ENCODE measurements around the gene DOK6. TPM values are rescaled to one million over a fixed set of nuclear protein-coding genes. Genes with fewer than 3 reads are reported as not detected.

Gene DOK6
- total and polyA plus RNA-seq, 2 of the 13 experiments (the other 11 are each of a cell fraction or from before 2014, with no cell fraction given): 17.0 to 17.2 TPM

DNA sequence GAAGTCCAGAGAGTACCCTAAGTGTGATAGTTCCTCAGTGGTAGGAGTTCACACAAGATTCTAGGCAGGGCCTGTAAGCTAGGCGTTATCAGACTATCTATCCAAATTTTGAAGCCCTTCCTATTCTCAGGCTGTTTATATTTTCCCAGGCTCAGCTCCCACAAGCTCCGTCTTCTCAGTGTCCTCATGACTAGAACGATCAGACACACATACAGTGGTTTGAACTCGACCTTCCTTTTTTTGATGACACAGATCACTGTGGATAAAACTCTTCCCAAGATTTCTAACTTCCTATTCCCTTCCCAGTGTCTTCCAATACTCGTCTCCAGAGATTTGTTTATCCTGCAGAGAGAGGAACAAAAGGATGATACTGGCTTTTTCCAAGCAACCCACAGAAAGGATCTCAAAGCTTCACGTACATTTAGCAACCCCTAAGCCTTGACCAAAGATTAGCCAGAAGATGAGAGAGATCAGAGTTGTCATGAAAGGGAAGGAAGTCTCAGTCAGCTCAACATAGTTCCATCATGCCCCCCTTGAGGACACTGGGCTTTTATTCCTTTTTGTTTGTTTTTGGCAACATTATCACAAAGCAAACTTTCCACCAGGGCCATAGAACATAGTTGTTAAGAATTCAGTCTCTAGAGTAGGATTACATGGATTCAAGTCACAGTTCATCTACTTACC, 42.3 kb upstream of the DOK6 start (continued):
- TF ChIP-seq, protein P1, sequence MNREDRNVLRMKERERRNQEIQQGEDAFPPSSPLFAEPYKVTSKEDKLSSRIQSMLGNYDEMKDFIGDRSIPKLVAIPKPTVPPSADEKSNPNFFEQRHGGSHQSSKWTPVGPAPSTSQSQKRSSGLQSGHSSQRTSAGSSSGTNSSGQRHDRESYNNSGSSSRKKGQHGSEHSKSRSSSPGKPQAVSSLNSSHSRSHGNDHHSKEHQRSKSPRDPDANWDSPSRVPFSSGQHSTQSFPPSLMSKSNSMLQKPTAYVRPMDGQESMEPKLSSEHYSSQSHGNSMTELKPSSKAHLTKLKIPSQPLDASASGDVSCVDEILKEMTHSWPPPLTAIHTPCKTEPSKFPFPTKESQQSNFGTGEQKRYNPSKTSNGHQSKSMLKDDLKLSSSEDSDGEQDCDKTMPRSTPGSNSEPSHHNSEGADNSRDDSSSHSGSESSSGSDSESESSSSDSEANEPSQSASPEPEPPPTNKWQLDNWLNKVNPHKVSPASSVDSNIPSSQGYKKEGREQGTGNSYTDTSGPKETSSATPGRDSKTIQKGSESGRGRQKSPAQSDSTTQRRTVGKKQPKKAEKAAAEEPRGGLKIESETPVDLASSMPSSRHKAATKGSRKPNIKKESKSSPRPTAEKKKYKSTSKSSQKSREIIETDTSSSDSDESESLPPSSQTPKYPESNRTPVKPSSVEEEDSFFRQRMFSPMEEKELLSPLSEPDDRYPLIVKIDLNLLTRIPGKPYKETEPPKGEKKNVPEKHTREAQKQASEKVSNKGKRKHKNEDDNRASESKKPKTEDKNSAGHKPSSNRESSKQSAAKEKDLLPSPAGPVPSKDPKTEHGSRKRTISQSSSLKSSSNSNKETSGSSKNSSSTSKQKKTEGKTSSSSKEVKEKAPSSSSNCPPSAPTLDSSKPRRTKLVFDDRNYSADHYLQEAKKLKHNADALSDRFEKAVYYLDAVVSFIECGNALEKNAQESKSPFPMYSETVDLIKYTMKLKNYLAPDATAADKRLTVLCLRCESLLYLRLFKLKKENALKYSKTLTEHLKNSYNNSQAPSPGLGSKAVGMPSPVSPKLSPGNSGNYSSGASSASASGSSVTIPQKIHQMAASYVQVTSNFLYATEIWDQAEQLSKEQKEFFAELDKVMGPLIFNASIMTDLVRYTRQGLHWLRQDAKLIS (CRISPR knock-in tag; IDR thresholded peaks at IDR 0.05): no peak; the same call in 1 of the 2 replicates
- TF ChIP-seq MATR3 (CRISPR knock-in tag; IDR thresholded peaks at IDR 0.05) (no peak), JUND (CRISPR knock-in tag; IDR thresholded peaks at IDR 0.05) (0 out of 2 replicates have a peak, but pooled peaks have one; percentile 42), GATAD2A (CRISPR knock-in tag; IDR thresholded peaks at IDR 0.05) (peak; percentile 98), MAZ (IDR thresholded peaks at IDR 0.05; ENCODE audit: borderline replicate concordance, low read depth, low read length) (no peak), MAZ (CRISPR knock-in tag; IDR thresholded peaks at IDR 0.05; ENCODE audit: low read depth) (no peak), PHB2 (IDR thresholded peaks at IDR 0.05; ENCODE audit: partially characterized antibody) (no peak), GTF2F1 (IDR thresholded peaks at IDR 0.05; ENCODE audit: low read length) (no peak), RBAK (CRISPR knock-in tag; IDR thresholded peaks at IDR 0.05) (no peak), ZNF264 (CRISPR knock-in tag; IDR thresholded peaks at IDR 0.05) (peak; percentile 60; the same call in 1 of the 2 replicates), ZNF678 (CRISPR knock-in tag; IDR thresholded peaks at IDR 0.05) (no peak), MYC (CRISPR knock-in tag; IDR thresholded peaks at IDR 0.05; ENCODE audit: borderline replicate concordance) (no peak), ZNF672 (CRISPR knock-in tag; IDR thresholded peaks at IDR 0.05) (no peak), NR1H2 (CRISPR knock-in tag; IDR thresholded peaks at IDR 0.05; ENCODE audit: borderline replicate concordance, low read depth) (no peak), ZBTB20 (CRISPR knock-in tag; IDR thresholded peaks at IDR 0.05; ENCODE audit: borderline replicate concordance, low read depth) (peak; percentile 71; the same call in 1 of the 2 replicates), NFIB (CRISPR knock-in tag; IDR thresholded peaks at IDR 0.05; ENCODE audit: borderline replicate concordance) (no peak), YEATS2 (CRISPR knock-in tag; IDR thresholded peaks at IDR 0.05; ENCODE audit: borderline replicate concordance) (no peak; the same call in 1 of the 2 replicates), ZNF33A (CRISPR knock-in tag; IDR thresholded peaks at IDR 0.05; ENCODE audit: borderline replicate concordance) (no peak), ONECUT2 (CRISPR knock-in tag; IDR thresholded peaks at IDR 0.05) (peak; percentile 21; the same call in 1 of the 2 replicates), ZNF136 (CRISPR knock-in tag; IDR thresholded peaks at IDR 0.05; ENCODE audit: low read depth) (no peak), GABPA (IDR thresholded peaks at IDR 0.05; ENCODE audit: low read depth, low read length) (no peak), GABPA (CRISPR knock-in tag; IDR thresholded peaks at IDR 0.05; ENCODE audit: low read depth) (peak; percentile 32; the same call in 1 of the 2 replicates)
- TF ChIP-seq, protein P2, sequence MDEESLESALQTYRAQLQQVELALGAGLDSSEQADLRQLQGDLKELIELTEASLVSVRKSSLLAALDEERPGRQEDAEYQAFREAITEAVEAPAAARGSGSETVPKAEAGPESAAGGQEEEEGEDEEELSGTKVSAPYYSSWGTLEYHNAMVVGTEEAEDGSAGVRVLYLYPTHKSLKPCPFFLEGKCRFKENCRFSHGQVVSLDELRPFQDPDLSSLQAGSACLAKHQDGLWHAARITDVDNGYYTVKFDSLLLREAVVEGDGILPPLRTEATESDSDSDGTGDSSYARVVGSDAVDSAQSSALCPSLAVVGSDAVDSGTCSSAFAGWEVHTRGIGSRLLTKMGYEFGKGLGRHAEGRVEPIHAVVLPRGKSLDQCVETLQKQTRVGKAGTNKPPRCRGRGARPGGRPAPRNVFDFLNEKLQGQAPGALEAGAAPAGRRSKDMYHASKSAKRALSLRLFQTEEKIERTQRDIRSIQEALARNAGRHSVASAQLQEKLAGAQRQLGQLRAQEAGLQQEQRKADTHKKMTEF (CRISPR knock-in tag; IDR thresholded peaks at IDR 0.05): peak; percentile 84
- TF ChIP-seq, protein P3, sequence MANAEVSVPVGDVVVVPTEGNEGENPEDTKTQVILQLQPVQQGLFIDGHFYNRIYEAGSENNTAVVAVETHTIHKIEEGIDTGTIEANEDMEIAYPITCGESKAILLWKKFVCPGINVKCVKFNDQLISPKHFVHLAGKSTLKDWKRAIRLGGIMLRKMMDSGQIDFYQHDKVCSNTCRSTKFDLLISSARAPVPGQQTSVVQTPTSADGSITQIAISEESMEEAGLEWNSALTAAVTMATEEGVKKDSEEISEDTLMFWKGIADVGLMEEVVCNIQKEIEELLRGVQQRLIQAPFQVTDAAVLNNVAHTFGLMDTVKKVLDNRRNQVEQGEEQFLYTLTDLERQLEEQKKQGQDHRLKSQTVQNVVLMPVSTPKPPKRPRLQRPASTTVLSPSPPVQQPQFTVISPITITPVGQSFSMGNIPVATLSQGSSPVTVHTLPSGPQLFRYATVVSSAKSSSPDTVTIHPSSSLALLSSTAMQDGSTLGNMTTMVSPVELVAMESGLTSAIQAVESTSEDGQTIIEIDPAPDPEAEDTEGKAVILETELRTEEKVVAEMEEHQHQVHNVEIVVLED (CRISPR knock-in tag; IDR thresholded peaks at IDR 0.05; ENCODE audit: borderline replicate concordance): no peak
- TF ChIP-seq, protein P4, sequence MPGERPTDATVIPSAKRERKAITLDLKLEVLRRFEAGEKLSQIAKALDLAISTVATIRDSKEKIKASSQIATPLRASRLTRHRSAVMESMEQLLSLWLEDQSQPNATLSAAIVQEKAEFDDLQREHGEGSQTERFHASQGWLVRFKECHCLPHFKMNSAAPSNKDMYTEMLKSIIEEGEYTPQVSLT (CRISPR knock-in tag; IDR thresholded peaks at IDR 0.05; ENCODE audit: borderline replicate concordance, low read depth): no peak
